Caco-2 (cell line): ENCODE measurements around the gene OMA1. TPM values are rescaled to one million over a fixed set of nuclear protein-coding genes. Genes with fewer than 3 reads are reported as not detected.

Experiments
- BruUV-seq: library from RNA; stranded (reverse); fragments of 400-500 nt; replicated peaks from 2 replicates; lab custom pipeline; 2021; lab: Mats Ljungman, UMichigan
- CTCF ChIA-PET: fragments of 300-600 bp; sonication (Branson Sonifier 250); formaldehyde crosslinking; loops from one replicate; lab custom pipeline; 2022; ENCODE audit warnings: antibody characterized with exemption; lab: Charles Lee
- POLR2A ChIA-PET: fragments of 300-600 bp; sonication (Branson Sonifier 250); formaldehyde crosslinking; loops from one replicate; lab custom pipeline; 2022; ENCODE audit warnings: antibody characterized with exemption; lab: Charles Lee
- DNase-seq, 2 experiments: peaks; one replicate each; pipeline versions ENCODE4 v3.0.0 to v3.0.0-alpha.2; 2020 to 2022
- H3K27me3 ChIP-seq: replicated peaks from 2 replicates; pipeline ENCODE4 v1.6.0; 2011; ENCODE audit warnings: low read length; ENCODE audit not compliant: control insufficient read depth, insufficient read depth
- H3K36me3 ChIP-seq: 2 replicates; pipeline ENCODE4 v1.5.1; 2011; ENCODE audit warnings: low read length; ENCODE audit not compliant: control insufficient read depth, insufficient read depth
- H3K4me1 ChIP-seq: fragments of 250-450 bp; sonication (Bioruptor Pico); 2 replicates; pipeline ENCODE4 v1.5.1; 2020; ENCODE audit warnings: mild to moderate bottlenecking
- H3K4me3 ChIP-seq: 2 replicates; pipeline ENCODE4 v1.5.1; 2011; ENCODE audit warnings: low read depth, mild to moderate bottlenecking, control low read depth, low read length
- H3K9me3 ChIP-seq: fragments of 250-450 bp; sonication (Bioruptor Pico); 2 replicates; pipeline ENCODE4 v1.5.1; 2020; ENCODE audit warnings: mild to moderate bottlenecking, moderate library complexity
- H3K27ac Mint-ChIP-seq: one replicate; pipeline ENCODE4 v1.8.0; 2022; ENCODE audit warnings: mixed read lengths; ENCODE audit not compliant: unreplicated experiment
- H3K27me3 Mint-ChIP-seq: one replicate; pipeline ENCODE4 v1.8.0; 2022; ENCODE audit warnings: mixed read lengths; ENCODE audit not compliant: insufficient read depth, unreplicated experiment
- H3K36me3 Mint-ChIP-seq: one replicate; pipeline ENCODE4 v1.8.0; 2022; ENCODE audit warnings: mild to moderate bottlenecking, mixed read lengths; ENCODE audit not compliant: insufficient read depth, unreplicated experiment
- H3K4me1 Mint-ChIP-seq: one replicate; pipeline ENCODE4 v1.8.0; 2022; ENCODE audit warnings: low read depth, mixed read lengths; ENCODE audit not compliant: unreplicated experiment
- H3K4me3 Mint-ChIP-seq: one replicate; pipeline ENCODE4 v1.8.0; 2022; ENCODE audit warnings: mild to moderate bottlenecking, moderate library complexity, mixed read lengths; ENCODE audit not compliant: unreplicated experiment
- H3K9me3 Mint-ChIP-seq: one replicate; pipeline ENCODE4 v1.8.0; 2022; ENCODE audit warnings: mixed read lengths; ENCODE audit not compliant: unreplicated experiment
- intact Hi-C: fragments of 100-400 bp; cut with micrococcal nuclease; formaldehyde crosslinking; loops from one replicate; pipeline ENCODE4 v1.10.0; 2022; ENCODE audit not compliant: unreplicated experiment
- total RNA-seq: library from RNA; stranded (reverse); gene quantifications from 2 replicates; pipeline ENCODE4 v1.2.3, GENCODE V29; 2022
- TF ChIP-seq, protein P1 (sequence below), 2 experiments: fragments of 200-600 bp in 1 of 2; IDR thresholded peaks; 1 replicate in 1 of 2; 2 replicates in 1 of 2; pipeline versions ENCODE4 v1.5.1 to v1.8.0; 2011 to 2022; ENCODE audit warnings: antibody characterized with exemption in 1 of 2, control low read depth in 1 of 2, inconsistent platforms in 1 of 2, low read depth in 1 of 2, low read length in 1 of 2, mild to moderate bottlenecking in 1 of 2, moderate library complexity in 1 of 2; ENCODE audit not compliant: insufficient read depth in 1 of 2, severe bottlenecking in 1 of 2, unreplicated experiment in 1 of 2

OMA1 gene
- total RNA-seq, 1 experiment from 2014 or later: 6.9 TPM

DNA sequence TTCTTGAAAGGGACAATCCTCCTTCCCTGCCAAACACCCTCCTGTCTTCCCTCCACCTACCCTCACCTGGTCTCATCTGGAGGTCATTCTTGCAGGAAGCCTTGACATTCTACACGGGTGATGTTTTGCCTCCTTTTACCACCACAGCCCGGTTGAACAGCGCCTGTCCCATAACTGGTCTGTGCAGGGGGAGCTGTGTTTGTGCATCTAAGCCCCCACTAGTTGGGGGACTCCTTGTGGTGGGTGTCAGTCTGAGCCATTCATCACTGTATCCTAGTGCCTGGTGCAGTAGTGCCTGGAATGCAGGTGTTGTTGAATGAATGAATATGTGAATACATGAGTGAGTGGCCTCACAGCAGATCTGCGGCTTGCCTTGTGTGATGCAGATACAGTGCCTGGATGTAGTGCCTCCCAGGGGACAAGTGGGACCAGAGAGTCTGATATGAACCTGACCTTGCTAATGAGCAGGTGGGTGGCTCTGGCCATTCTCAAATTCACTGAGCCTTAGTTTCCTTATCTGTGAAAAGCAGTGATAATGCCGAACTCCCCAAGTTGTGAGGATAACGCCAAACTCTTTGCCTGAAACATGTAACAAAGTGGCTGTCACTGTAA is 79.8 kb downstream of the OMA1 start:
- Mint-ChIP-seq H3K4me3 (no peak overlapping the region), H3K36me3 (no peaks in the 10 kb centered on the region), H3K4me1 (no peaks in the 10 kb centered on the region), H3K9me3 (no peaks in the 10 kb centered on the region), H3K27ac (no peak overlapping the region), H3K27me3 (peaks cover 6% of the 10 kb centered on the region)
- Histone ChIP-seq H3K4me1 (no peaks in the 10 kb centered on the region), H3K9me3 (no peaks in the 10 kb centered on the region), H3K27me3 (no peaks in the 10 kb centered on the region; the same call in 1 of the 2 replicates), H3K36me3 (no peaks in the 10 kb centered on the region), H3K4me3 (no peak overlapping the region)
- ChIA-PET POLR2A (no interaction called here), CTCF (no interaction called here)
- intact Hi-C loops: no loop called here
- BruUV-seq: no TSS peak
- no peak for DNase-seq
- TF ChIP-seq, protein P1, sequence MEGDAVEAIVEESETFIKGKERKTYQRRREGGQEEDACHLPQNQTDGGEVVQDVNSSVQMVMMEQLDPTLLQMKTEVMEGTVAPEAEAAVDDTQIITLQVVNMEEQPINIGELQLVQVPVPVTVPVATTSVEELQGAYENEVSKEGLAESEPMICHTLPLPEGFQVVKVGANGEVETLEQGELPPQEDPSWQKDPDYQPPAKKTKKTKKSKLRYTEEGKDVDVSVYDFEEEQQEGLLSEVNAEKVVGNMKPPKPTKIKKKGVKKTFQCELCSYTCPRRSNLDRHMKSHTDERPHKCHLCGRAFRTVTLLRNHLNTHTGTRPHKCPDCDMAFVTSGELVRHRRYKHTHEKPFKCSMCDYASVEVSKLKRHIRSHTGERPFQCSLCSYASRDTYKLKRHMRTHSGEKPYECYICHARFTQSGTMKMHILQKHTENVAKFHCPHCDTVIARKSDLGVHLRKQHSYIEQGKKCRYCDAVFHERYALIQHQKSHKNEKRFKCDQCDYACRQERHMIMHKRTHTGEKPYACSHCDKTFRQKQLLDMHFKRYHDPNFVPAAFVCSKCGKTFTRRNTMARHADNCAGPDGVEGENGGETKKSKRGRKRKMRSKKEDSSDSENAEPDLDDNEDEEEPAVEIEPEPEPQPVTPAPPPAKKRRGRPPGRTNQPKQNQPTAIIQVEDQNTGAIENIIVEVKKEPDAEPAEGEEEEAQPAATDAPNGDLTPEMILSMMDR (IDR thresholded peaks at IDR 0.05; ENCODE audit: insufficient read depth in 1 of 2, low read depth in 1 of 2, low read length in 1 of 2, severe bottlenecking in 1 of 2, unreplicated experiment in 1 of 2): no peak

DNA sequence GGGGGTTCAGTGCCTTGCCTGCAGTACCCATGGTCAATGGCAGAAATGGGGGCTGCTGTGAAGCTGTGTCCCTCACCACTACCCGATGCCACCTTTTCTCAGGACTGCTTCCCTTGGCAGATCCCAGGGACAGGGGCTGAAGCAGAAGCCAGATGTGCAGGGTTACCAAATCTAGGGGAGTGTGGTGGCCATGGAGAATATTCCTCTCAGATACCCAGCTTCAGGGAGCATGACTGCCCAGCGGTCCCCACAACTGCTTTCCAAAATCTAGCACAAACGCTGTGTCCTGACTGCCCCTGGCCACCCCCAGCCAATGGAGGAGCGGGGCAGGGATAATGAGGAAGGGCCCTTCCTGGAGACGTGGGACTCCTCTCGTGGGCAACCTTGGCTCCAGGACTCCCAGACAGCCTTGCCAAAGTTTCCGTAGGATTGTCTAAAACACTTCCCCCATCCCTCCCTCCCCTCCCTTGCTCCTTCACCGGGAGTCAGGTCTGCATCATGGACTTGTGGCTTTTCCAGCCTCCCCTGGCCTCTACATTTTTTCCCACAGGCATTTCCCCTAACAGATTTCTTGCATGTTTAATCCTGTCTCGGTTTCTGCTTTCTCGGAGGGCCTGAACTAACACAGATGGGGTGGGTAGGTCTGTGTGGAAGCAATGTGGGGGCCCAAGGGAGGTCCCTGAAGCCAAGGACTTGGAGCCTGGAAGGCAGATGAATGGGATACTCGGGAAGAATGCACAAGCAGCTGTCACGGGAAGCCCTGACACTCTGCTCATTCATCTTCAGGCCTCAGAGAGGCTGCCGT is 80.5 kb downstream of the OMA1 start:
- no TSS peak for BruUV-seq
- Mint-ChIP-seq H3K4me3 (no peak overlapping the region), H3K9me3 (no peaks in the 10 kb centered on the region), H3K27ac (no peak overlapping the region), H3K4me1 (no peaks in the 10 kb centered on the region), H3K36me3 (no peaks in the 10 kb centered on the region), H3K27me3 (peaks cover 6% of the 10 kb centered on the region)
- ChIA-PET POLR2A (no interaction called here), CTCF (no interaction called here)
- no peak overlapping the region for H3K4me3 ChIP-seq
- no peaks in the 10 kb centered on the region for H3K36me3 ChIP-seq
- no peak for DNase-seq
- TF ChIP-seq, protein P1 (IDR thresholded peaks at IDR 0.05; ENCODE audit: insufficient read depth in 1 of 2, low read depth in 1 of 2, low read length in 1 of 2, severe bottlenecking in 1 of 2, unreplicated experiment in 1 of 2): no peak
- intact Hi-C loops: no loop called here
- no peaks in the 10 kb centered on the region for H3K4me1 ChIP-seq
- H3K27me3 ChIP-seq: no peaks in the 10 kb centered on the region; the same call in 1 of the 2 replicates
- H3K9me3 ChIP-seq: no peaks in the 10 kb centered on the region

DNA sequence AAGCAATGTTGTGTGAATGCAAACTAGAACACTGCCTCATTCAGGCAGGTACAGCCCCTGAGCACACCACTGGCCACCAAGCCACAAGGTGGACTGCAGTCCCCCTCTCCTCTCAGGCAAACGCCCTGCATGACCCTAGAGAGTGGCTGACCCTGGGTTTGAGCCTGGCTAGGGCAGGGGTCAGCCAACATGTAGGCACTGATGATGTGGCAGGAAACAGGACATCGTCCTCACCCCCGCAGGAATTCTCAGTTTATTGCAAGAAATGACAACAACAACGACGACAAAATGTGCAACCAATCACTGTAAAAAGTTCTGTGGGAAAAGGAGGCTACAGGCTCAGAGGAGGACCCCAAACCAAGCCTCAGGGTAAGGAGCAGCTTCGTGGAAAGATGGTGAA is 81.3 kb downstream of the OMA1 start:
- no peak for DNase-seq
- H3K4me3 Mint-ChIP-seq: no peak overlapping the region
- POLR2A ChIA-PET: no interaction called here
- H3K27me3 Mint-ChIP-seq: peaks cover 6% of the 10 kb centered on the region
- no peaks in the 10 kb centered on the region for H3K36me3 ChIP-seq
- no peaks in the 10 kb centered on the region for H3K9me3 Mint-ChIP-seq
- H3K4me1 Mint-ChIP-seq: no peaks in the 10 kb centered on the region
- H3K4me3 ChIP-seq: no peak overlapping the region
- no peaks in the 10 kb centered on the region for H3K4me1 ChIP-seq
- H3K27ac Mint-ChIP-seq: no peak overlapping the region
- intact Hi-C loops: no loop called here
- no peaks in the 10 kb centered on the region for H3K36me3 Mint-ChIP-seq
- no TSS peak for BruUV-seq
- TF ChIP-seq, protein P1 (IDR thresholded peaks at IDR 0.05; ENCODE audit: insufficient read depth in 1 of 2, low read depth in 1 of 2, low read length in 1 of 2, severe bottlenecking in 1 of 2, unreplicated experiment in 1 of 2): no peak
- no peaks in the 10 kb centered on the region for H3K9me3 ChIP-seq
- CTCF ChIA-PET: no interaction called here
- H3K27me3 ChIP-seq: no peaks in the 10 kb centered on the region; the same call in 1 of the 2 replicates
